H1 (cell line): ENCODE results near the gene NRXN2. TPM values are rescaled to one million over a fixed set of nuclear protein-coding genes. Genes with fewer than 3 reads are reported as not detected.

Source experiments
- BRCA1 ChIP-seq: IDR thresholded peaks from 2 replicates; pipeline ENCODE4 v1.6.1; 2012; ENCODE audit warnings: low read depth, low read length, improper control_type of control experiment
- CHD2 ChIP-seq: IDR thresholded peaks from 2 replicates; pipeline ENCODE4 v1.6.1; 2012; ENCODE audit warnings: low read length, improper control_type of control experiment
- TEAD4 ChIP-seq: IDR thresholded peaks from 2 replicates; pipeline ENCODE4 v1.6.1; 2012; ENCODE audit warnings: low read depth, low read length, inconsistent platforms, mixed read lengths
- polyA plus RNA-seq, 7 experiments: library from polyadenylated mRNA; depleted of rRNA in 3 of 7; stranded (reverse) in 5 of 7; unstranded in 2 of 7; fragments of >200 nt in 5 of 7; fragments of 200-250 nt in 2 of 7; gene quantifications; 1 replicate in 5 of 7; 2 replicates in 1 of 7; 4 replicates in 1 of 7; pipeline versions ENCODE4 v1.2.1 to v1.2.3, GENCODE V29; 2011 to 2013; ENCODE audit warnings: missing spikeins in 2 of 7, mixed read lengths in 2 of 7
- total RNA-seq: library from RNA; stranded (reverse); fragmentation: NEBNext Ultra II Directional; extraction: Animal tissue kit (Norgen Biotek cat#: 25700); gene quantifications from 2 replicates; pipeline ENCODE4 v1.2.1, GENCODE V29; 2021

Gene NRXN2
- total and polyA plus RNA-seq, 2 of the 8 experiments (the other 6 are each of a cell fraction or from before 2014, with no cell fraction given) = 1.3 to 11.5 TPM

DNA sequence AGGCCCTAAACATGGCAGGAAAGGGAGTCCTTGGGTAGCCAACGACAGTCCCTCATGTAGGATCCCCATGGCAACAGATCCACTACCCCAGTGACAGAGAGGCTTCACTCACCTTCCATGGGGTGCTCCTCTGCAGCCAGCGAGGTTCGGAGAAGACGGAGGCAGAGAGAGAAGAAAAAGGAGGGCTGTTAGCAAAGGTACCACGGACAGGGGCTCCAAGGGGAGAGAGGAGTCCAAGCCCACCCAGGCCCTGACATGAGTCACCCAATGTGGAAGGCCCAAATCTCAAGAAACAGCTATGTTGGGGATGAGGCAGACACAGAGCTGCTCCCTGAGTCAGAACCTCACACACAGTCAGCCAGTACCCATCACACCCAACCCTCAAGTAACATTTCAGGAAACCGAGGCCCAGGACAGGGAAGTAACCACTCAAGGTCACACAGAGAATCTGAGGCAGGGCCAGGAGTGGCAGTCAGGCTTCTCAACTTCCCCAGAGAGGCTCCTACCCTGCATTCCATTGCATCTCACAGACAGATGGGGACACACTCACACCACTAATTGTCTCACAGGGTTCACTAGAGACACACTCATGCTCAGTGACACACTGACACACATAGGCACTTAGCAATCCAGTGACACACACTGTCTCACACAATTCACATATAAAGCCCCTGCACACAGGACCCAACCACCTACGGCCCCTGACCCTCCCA, 25.2 kb downstream of the NRXN2 start (continued):
- TF ChIP-seq TEAD4 = no peak
- no peak for TF ChIP-seq CHD2
- TF ChIP-seq BRCA1 = no peak
